Measurements from ENCODE around the gene DNAH14. TPM values are rescaled to one million over a fixed set of nuclear protein-coding genes. Genes with fewer than 3 reads are reported as not detected.
"Not testable (repeated sequence)": the region's sequence is repeated elsewhere in the genome, so short reads cannot be mapped to it uniquely, and the experiment has no call there.

Gene DNAH14
- total and polyA plus RNA-seq, 4 donors: 2.7 to 19.8 (median 9.6) TPM

GRCh38 chr1:224939844-224940425, 10.5 kb downstream of the DNAH14 start:
- DNase-seq (ENCODE audit: low spot score): no peak
- Histone ChIP-seq H3K36me3 (ENCODE audit: control insufficient read depth in 4 of 4, insufficient read depth in 3 of 4, low read depth in 1 of 4, low read length in 3 of 4) (no peaks in the 10 kb centered on the region), H3K9me3 (ENCODE audit: control insufficient read depth in 4 of 4, low read length in 3 of 4) (peaks cover 0 to 3% (median under 1%) of the 10 kb centered on the region in 4 donors), H3K4me3 (ENCODE audit: low read depth in 1 of 3, low read length in 3 of 3) (no peak overlapping the region), H3K4me1 (ENCODE audit: control insufficient read depth in 4 of 4, insufficient read depth in 4 of 4, low read length in 3 of 4) (no peaks in the 10 kb centered on the region), H3K27ac (ENCODE audit: low read depth in 1 of 2, low read length in 2 of 2) (peak overlapping the region; percentile 2 to 40), H3K27me3 (ENCODE audit: control insufficient read depth in 4 of 4, insufficient read depth in 4 of 4, low read length in 3 of 4) (no peaks in the 10 kb centered on the region), H3K9ac (ENCODE audit: low read depth in 1 of 2, low read length in 2 of 2) (no peak overlapping the region)
- TF ChIP-seq NR2F2 (IDR thresholded peaks at IDR 0.05): no peak

DNA sequence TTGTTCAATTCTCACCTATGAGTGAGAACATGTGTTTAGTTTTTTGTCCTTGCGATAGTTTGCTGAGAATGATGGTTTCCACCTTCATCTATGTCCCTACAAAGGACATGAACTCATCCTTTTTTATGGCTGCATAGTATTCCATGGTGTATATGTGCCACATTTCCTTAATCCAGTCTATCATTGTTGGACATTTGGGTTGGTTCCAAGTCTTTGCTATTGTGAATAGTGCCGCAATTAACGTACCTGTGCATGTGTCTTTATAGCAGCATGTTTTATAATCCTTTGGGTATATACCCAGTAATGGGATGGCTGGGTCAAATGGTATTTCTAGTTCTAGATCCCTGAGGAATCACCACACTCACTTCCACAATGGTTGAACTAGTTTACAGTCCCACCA, 11.3 kb downstream of the DNAH14 start:
- not testable (repeated sequence) for H3K9ac ChIP-seq (ENCODE audit: low read depth in 1 of 2, low read length in 2 of 2); H3K9me3 ChIP-seq (ENCODE audit: control insufficient read depth in 4 of 4, low read length in 3 of 4); H3K27me3 ChIP-seq (ENCODE audit: control insufficient read depth in 4 of 4, insufficient read depth in 4 of 4, low read length in 3 of 4); H3K36me3 ChIP-seq (ENCODE audit: control insufficient read depth in 4 of 4, insufficient read depth in 3 of 4, low read depth in 1 of 4, low read length in 3 of 4); H3K4me1 ChIP-seq (ENCODE audit: control insufficient read depth in 4 of 4, insufficient read depth in 4 of 4, low read length in 3 of 4); H3K4me3 ChIP-seq (ENCODE audit: low read depth in 1 of 3, low read length in 3 of 3); DNase-seq (ENCODE audit: low spot score); H3K27ac ChIP-seq (ENCODE audit: low read depth in 1 of 2, low read length in 2 of 2)
- 98% methylated on average over 3 of the region's 3 CpGs for WGBS

DNA sequence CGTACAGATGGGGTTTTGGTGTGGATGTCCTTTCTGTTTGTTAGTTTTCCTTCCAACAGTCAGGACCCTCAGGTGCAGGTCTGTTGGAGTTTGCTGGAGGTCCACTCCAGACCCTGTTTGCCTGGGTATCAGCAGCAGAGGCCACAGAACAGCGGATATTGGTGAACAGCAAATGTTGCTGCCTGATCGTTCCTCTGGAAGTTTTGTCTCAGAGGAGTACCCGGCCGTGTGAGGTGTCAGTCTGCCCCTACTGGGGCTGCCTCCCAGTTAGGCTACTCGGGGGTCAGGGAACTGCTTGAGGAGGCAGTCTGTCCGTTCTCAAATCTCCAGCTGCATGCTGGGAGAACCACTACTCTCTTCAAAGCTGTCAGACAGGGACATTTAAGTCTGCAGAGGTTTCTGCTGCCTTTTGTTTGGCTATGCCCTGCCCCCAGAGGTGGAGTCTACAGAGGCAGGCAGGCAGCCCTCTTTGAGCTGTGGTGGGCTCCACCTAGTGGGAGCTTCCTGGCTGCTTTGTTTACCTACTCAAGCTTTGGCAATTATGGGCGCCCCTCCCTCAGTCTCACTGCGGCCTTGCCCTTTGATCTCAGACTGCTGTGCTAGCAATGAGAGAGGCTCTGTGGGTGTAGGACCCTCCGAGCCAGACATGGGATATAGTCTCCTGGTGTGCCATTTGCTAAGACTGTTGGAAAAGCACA, 16.3 kb downstream of the DNAH14 start:
- not testable (repeated sequence) for H3K4me1 ChIP-seq (ENCODE audit: control insufficient read depth in 4 of 4, insufficient read depth in 4 of 4, low read length in 3 of 4); H3K9ac ChIP-seq (ENCODE audit: low read depth in 1 of 2, low read length in 2 of 2); DNase-seq (ENCODE audit: low spot score); H3K4me3 ChIP-seq (ENCODE audit: low read depth in 1 of 3, low read length in 3 of 3); H3K27me3 ChIP-seq (ENCODE audit: control insufficient read depth in 4 of 4, insufficient read depth in 4 of 4, low read length in 3 of 4); H3K36me3 ChIP-seq (ENCODE audit: control insufficient read depth in 4 of 4, insufficient read depth in 3 of 4, low read depth in 1 of 4, low read length in 3 of 4); H3K27ac ChIP-seq (ENCODE audit: low read depth in 1 of 2, low read length in 2 of 2); H3K9me3 ChIP-seq (ENCODE audit: control insufficient read depth in 4 of 4, low read length in 3 of 4)
- WGBS: 92% methylated on average over 10 of the region's 10 CpGs

DNA sequence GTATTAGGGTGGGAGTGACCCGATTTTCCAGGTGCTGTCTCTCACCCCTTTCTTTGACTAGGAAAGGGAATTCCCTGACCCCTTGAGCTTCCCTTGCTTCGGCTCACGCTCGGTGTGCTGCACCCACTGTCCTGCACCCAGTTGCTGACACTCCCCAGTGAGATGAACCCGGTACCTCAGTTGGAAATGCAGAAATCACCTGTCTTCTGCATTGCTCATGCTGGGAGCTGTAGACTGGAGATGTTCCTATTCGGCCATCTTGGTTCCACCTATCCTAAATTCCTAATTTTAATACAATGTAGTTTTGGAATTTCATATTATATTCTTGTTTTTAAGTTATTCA, 16.8 kb downstream of the DNAH14 start:
- H3K36me3 ChIP-seq (ENCODE audit: control insufficient read depth in 4 of 4, insufficient read depth in 3 of 4, low read depth in 1 of 4, low read length in 3 of 4); H3K9ac ChIP-seq (ENCODE audit: low read depth in 1 of 2, low read length in 2 of 2); H3K4me1 ChIP-seq (ENCODE audit: control insufficient read depth in 4 of 4, insufficient read depth in 4 of 4, low read length in 3 of 4); H3K27ac ChIP-seq (ENCODE audit: low read depth in 1 of 2, low read length in 2 of 2); H3K9me3 ChIP-seq (ENCODE audit: control insufficient read depth in 4 of 4, low read length in 3 of 4); DNase-seq (ENCODE audit: low spot score); H3K27me3 ChIP-seq (ENCODE audit: control insufficient read depth in 4 of 4, insufficient read depth in 4 of 4, low read length in 3 of 4); H3K4me3 ChIP-seq (ENCODE audit: low read depth in 1 of 3, low read length in 3 of 3): not testable (repeated sequence)
- 96% methylated on average over 6 of the region's 6 CpGs for WGBS

- no peak overlapping the region for H3K4me3 ChIP-seq (ENCODE audit: low read depth in 1 of 3, low read length in 3 of 3)
- no peaks in the 10 kb centered on the region for H3K36me3 ChIP-seq (ENCODE audit: control insufficient read depth in 4 of 4, insufficient read depth in 3 of 4, low read depth in 1 of 4, low read length in 3 of 4)
- WGBS: 85% methylated on average over 3 of the region's 3 CpGs
- no peak overlapping the region for H3K9ac ChIP-seq (ENCODE audit: low read depth in 1 of 2, low read length in 2 of 2)
- no peaks in the 10 kb centered on the region for H3K4me1 ChIP-seq (ENCODE audit: control insufficient read depth in 4 of 4, insufficient read depth in 4 of 4, low read length in 3 of 4)
- DNase-seq (ENCODE audit: low spot score): no peak
- no peaks in the 10 kb centered on the region for H3K9me3 ChIP-seq (ENCODE audit: control insufficient read depth in 4 of 4, low read length in 3 of 4)
- no peaks in the 10 kb centered on the region for H3K27me3 ChIP-seq (ENCODE audit: control insufficient read depth in 4 of 4, insufficient read depth in 4 of 4, low read length in 3 of 4)
- no peak overlapping the region for H3K27ac ChIP-seq (ENCODE audit: low read depth in 1 of 2, low read length in 2 of 2)
- TF ChIP-seq RXRA (IDR thresholded peaks at IDR 0.05) (no peak), TAF1 (conservative IDR thresholded peaks at IDR 0.05) (no peak), HNF4G (IDR thresholded peaks at IDR 0.05) (no peak), FOXA2 (IDR thresholded peaks at IDR 0.05) (no peak), HNF4A (conservative IDR thresholded peaks at IDR 0.05) (no peak), SP1 (IDR thresholded peaks at IDR 0.05) (no peak), FOXA1 (IDR thresholded peaks at IDR 0.05) (no peak), NR2F2 (IDR thresholded peaks at IDR 0.05) (no peak), GABPA (IDR thresholded peaks at IDR 0.05 in 1 of 2, conservative IDR thresholded peaks at IDR 0.05 in 1 of 2) (no peak), MAX (IDR thresholded peaks at IDR 0.05) (no peak), REST (IDR thresholded peaks at IDR 0.05) (no peak), CTCF (IDR thresholded peaks at IDR 0.05; ENCODE audit: low read depth, low read length, missing input control) (no peak), EGR1 (IDR thresholded peaks at IDR 0.05; ENCODE audit: low read depth in 2 of 2) (no peak)
- TF ChIP-seq, protein P1, sequence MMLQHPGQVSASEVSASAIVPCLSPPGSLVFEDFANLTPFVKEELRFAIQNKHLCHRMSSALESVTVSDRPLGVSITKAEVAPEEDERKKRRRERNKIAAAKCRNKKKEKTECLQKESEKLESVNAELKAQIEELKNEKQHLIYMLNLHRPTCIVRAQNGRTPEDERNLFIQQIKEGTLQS (IDR thresholded peaks at IDR 0.05): no peak
These were observed 28.2 kb downstream of the DNAH14 start for GRCh38 chr1:224957696-224958095.
